H1 (cell line): ENCODE measurements around the gene RCOR2.

ENCODE experiments used
- EP300 ChIP-seq, 2 experiments: IDR thresholded peaks; 1 replicate in 1 of 2; 2 replicates in 1 of 2; pipeline ENCODE4 v1.6.1; 2011 to 2012; ENCODE audit warnings: low read depth in 2 of 2, low read length in 2 of 2, mild to moderate bottlenecking in 2 of 2, borderline replicate concordance in 1 of 2, inconsistent platforms in 1 of 2, moderate library complexity in 1 of 2
- EZH2 ChIP-seq: fragments of 200-600 bp; sonication (generic); IDR thresholded peaks from 2 replicates; pipeline ENCODE4 v1.7.1; 2012; ENCODE audit warnings: low read depth, mild to moderate bottlenecking, moderate library complexity, low read length, inconsistent platforms; ENCODE audit not compliant: severe bottlenecking
- POLR2A ChIP-seq, 2 experiments: IDR thresholded peaks; 1 replicate in 1 of 2; 2 replicates in 1 of 2; pipeline ENCODE4 v1.6.1; 2011; ENCODE audit warnings: low read depth in 2 of 2, low read length in 2 of 2, mild to moderate bottlenecking in 2 of 2; ENCODE audit errors: control extremely low read depth in 1 of 2
- RXRA ChIP-seq: IDR thresholded peaks from 2 replicates; pipeline ENCODE4 v1.6.1; 2011; ENCODE audit warnings: low read depth, mild to moderate bottlenecking, low read length, moderate library complexity; ENCODE audit not compliant: insufficient read depth
- TF ChIP-seq, protein P1 (sequence below): fragments of 300-600 bp; sonication (generic); IDR thresholded peaks from 2 replicates; pipeline ENCODE4 v1.7.1; 2012; ENCODE audit warnings: low read length, moderate library complexity, mild to moderate bottlenecking, inconsistent platforms; ENCODE audit not compliant: insufficient replicate concordance
- TF ChIP-seq, protein P2 (sequence below), 3 experiments: IDR thresholded peaks; 1 replicate in 2 of 3; 2 replicates in 1 of 3; pipeline versions ENCODE4 v1.5.1 to v1.6.1; 2011; ENCODE audit warnings: low read length in 3 of 3, mild to moderate bottlenecking in 3 of 3, inconsistent platforms in 2 of 3, low read depth in 1 of 3, moderate library complexity in 1 of 3; ENCODE audit not compliant: insufficient read depth in 1 of 3; ENCODE audit errors: control extremely low read depth in 1 of 3
- TF ChIP-seq, protein P3 (sequence below): IDR thresholded peaks from 2 replicates; pipeline ENCODE4 v1.6.1; 2011; ENCODE audit warnings: low read length, improper control_type of control experiment

DNA sequence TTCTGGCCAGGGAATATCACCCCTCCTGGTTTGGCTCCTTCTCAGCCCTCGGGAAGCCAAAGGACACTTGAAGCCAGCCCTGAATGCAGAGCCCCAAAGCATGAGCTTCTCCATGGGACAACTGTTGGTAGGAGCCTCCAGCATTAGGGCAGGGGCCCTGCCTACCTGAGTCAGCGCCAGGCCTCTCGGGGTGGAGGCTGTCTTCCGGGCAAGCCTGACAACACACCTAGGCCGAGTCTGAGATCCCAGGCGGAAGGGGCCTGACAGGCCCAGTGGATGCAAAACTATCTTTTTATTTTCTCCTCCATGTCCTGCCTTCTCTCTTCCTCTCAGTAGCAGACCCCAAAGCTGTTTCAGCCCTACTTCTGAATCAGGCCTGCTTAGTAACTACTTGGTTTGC, 27.6 kb downstream of the RCOR2 start:
- TF ChIP-seq RXRA (no peak), POLR2A (IDR thresholded peaks at IDR 0.05; ENCODE audit: control extremely low read depth in 1 of 2, low read depth in 2 of 2, low read length in 2 of 2) (no peak), EP300 (IDR thresholded peaks at IDR 0.05; ENCODE audit: borderline replicate concordance in 1 of 2, low read depth in 2 of 2, low read length in 2 of 2) (no peak), EZH2 (no peak)
- TF ChIP-seq, protein P1, sequence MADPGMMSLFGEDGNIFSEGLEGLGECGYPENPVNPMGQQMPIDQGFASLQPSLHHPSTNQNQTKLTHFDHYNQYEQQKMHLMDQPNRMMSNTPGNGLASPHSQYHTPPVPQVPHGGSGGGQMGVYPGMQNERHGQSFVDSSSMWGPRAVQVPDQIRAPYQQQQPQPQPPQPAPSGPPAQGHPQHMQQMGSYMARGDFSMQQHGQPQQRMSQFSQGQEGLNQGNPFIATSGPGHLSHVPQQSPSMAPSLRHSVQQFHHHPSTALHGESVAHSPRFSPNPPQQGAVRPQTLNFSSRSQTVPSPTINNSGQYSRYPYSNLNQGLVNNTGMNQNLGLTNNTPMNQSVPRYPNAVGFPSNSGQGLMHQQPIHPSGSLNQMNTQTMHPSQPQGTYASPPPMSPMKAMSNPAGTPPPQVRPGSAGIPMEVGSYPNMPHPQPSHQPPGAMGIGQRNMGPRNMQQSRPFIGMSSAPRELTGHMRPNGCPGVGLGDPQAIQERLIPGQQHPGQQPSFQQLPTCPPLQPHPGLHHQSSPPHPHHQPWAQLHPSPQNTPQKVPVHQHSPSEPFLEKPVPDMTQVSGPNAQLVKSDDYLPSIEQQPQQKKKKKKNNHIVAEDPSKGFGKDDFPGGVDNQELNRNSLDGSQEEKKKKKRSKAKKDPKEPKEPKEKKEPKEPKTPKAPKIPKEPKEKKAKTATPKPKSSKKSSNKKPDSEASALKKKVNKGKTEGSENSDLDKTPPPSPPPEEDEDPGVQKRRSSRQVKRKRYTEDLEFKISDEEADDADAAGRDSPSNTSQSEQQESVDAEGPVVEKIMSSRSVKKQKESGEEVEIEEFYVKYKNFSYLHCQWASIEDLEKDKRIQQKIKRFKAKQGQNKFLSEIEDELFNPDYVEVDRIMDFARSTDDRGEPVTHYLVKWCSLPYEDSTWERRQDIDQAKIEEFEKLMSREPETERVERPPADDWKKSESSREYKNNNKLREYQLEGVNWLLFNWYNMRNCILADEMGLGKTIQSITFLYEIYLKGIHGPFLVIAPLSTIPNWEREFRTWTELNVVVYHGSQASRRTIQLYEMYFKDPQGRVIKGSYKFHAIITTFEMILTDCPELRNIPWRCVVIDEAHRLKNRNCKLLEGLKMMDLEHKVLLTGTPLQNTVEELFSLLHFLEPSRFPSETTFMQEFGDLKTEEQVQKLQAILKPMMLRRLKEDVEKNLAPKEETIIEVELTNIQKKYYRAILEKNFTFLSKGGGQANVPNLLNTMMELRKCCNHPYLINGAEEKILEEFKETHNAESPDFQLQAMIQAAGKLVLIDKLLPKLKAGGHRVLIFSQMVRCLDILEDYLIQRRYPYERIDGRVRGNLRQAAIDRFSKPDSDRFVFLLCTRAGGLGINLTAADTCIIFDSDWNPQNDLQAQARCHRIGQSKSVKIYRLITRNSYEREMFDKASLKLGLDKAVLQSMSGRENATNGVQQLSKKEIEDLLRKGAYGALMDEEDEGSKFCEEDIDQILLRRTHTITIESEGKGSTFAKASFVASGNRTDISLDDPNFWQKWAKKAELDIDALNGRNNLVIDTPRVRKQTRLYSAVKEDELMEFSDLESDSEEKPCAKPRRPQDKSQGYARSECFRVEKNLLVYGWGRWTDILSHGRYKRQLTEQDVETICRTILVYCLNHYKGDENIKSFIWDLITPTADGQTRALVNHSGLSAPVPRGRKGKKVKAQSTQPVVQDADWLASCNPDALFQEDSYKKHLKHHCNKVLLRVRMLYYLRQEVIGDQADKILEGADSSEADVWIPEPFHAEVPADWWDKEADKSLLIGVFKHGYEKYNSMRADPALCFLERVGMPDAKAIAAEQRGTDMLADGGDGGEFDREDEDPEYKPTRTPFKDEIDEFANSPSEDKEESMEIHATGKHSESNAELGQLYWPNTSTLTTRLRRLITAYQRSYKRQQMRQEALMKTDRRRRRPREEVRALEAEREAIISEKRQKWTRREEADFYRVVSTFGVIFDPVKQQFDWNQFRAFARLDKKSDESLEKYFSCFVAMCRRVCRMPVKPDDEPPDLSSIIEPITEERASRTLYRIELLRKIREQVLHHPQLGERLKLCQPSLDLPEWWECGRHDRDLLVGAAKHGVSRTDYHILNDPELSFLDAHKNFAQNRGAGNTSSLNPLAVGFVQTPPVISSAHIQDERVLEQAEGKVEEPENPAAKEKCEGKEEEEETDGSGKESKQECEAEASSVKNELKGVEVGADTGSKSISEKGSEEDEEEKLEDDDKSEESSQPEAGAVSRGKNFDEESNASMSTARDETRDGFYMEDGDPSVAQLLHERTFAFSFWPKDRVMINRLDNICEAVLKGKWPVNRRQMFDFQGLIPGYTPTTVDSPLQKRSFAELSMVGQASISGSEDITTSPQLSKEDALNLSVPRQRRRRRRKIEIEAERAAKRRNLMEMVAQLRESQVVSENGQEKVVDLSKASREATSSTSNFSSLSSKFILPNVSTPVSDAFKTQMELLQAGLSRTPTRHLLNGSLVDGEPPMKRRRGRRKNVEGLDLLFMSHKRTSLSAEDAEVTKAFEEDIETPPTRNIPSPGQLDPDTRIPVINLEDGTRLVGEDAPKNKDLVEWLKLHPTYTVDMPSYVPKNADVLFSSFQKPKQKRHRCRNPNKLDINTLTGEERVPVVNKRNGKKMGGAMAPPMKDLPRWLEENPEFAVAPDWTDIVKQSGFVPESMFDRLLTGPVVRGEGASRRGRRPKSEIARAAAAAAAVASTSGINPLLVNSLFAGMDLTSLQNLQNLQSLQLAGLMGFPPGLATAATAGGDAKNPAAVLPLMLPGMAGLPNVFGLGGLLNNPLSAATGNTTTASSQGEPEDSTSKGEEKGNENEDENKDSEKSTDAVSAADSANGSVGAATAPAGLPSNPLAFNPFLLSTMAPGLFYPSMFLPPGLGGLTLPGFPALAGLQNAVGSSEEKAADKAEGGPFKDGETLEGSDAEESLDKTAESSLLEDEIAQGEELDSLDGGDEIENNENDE: no peak
- TF ChIP-seq, protein P2, sequence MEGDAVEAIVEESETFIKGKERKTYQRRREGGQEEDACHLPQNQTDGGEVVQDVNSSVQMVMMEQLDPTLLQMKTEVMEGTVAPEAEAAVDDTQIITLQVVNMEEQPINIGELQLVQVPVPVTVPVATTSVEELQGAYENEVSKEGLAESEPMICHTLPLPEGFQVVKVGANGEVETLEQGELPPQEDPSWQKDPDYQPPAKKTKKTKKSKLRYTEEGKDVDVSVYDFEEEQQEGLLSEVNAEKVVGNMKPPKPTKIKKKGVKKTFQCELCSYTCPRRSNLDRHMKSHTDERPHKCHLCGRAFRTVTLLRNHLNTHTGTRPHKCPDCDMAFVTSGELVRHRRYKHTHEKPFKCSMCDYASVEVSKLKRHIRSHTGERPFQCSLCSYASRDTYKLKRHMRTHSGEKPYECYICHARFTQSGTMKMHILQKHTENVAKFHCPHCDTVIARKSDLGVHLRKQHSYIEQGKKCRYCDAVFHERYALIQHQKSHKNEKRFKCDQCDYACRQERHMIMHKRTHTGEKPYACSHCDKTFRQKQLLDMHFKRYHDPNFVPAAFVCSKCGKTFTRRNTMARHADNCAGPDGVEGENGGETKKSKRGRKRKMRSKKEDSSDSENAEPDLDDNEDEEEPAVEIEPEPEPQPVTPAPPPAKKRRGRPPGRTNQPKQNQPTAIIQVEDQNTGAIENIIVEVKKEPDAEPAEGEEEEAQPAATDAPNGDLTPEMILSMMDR (IDR thresholded peaks at IDR 0.05; ENCODE audit: control extremely low read depth in 1 of 3, insufficient read depth in 1 of 3, low read depth in 1 of 3, low read length in 3 of 3): no peak
- TF ChIP-seq, protein P3, sequence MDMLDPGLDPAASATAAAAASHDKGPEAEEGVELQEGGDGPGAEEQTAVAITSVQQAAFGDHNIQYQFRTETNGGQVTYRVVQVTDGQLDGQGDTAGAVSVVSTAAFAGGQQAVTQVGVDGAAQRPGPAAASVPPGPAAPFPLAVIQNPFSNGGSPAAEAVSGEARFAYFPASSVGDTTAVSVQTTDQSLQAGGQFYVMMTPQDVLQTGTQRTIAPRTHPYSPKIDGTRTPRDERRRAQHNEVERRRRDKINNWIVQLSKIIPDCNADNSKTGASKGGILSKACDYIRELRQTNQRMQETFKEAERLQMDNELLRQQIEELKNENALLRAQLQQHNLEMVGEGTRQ: no peak
